Measurements from ENCODE around the gene TNFSF13.

TNFSF13 gene

DNA sequence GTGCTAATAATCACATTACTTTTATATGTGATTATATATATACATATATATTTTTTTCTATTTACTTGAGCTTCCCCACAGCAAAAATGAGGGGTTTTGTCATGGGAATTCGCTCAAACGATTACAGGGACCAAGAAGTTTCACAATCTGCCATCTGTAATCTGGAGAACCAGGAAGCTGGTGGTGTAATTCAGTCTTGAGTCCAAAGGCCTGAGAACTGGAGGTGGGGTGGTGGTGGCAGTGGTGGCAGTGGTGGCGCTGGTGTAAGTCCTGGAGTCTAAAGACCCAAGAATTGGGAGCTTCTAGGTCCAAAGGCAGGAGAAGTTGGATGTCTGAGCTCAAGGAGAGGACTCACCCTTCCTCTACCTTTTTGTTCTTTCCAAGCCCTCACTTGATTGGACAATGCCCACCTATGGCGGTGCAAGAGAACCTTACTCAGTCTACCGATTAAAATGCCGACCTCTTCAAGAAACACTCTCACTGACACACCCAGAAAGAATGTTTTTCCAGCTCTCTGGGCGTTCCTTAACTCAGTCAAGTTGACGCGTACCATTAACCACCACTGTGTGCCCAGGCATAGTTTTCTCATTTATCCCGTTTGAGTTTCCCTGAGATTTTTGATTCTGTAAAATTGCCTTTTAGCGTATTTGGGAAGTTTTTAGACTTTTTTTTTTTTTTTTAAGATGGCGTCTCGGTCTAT is 42.5 kb upstream of the TNFSF13 start:
- H3K27ac ChIP-seq = peak overlapping the region; percentile 32; the same call in 1 of the 2 replicates
- TF ChIP-seq, protein P1, sequence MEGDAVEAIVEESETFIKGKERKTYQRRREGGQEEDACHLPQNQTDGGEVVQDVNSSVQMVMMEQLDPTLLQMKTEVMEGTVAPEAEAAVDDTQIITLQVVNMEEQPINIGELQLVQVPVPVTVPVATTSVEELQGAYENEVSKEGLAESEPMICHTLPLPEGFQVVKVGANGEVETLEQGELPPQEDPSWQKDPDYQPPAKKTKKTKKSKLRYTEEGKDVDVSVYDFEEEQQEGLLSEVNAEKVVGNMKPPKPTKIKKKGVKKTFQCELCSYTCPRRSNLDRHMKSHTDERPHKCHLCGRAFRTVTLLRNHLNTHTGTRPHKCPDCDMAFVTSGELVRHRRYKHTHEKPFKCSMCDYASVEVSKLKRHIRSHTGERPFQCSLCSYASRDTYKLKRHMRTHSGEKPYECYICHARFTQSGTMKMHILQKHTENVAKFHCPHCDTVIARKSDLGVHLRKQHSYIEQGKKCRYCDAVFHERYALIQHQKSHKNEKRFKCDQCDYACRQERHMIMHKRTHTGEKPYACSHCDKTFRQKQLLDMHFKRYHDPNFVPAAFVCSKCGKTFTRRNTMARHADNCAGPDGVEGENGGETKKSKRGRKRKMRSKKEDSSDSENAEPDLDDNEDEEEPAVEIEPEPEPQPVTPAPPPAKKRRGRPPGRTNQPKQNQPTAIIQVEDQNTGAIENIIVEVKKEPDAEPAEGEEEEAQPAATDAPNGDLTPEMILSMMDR (IDR thresholded peaks at IDR 0.05) = no peak
- TF ChIP-seq ZFX (IDR thresholded peaks at IDR 0.05; ENCODE audit: borderline replicate concordance) = no peak

DNA sequence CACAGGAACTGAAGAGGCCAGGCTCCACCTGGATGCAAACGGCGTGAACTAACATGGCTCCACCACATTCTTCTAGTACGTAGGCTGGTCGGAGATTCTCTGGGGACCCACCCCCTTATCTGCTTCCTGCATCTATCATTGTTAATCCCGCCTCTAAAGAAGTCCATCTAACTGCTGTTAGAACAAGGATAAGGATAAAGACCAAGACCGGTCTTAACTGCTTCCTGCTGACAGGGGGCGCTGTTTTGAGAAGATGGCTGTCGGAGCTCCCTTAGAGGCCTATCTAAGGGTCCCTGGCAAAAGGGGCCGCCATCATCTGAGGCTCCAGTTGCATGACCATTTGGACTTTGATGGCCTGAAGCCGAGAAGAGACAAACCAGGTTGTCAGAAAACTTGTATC is 35.5 kb upstream of the TNFSF13 start:
- TF ChIP-seq ZFX (IDR thresholded peaks at IDR 0.05; ENCODE audit: borderline replicate concordance) = no peak
- TF ChIP-seq, protein P1 (IDR thresholded peaks at IDR 0.05) = peak; percentile 65
- H3K27ac ChIP-seq = no peak overlapping the region

DNA sequence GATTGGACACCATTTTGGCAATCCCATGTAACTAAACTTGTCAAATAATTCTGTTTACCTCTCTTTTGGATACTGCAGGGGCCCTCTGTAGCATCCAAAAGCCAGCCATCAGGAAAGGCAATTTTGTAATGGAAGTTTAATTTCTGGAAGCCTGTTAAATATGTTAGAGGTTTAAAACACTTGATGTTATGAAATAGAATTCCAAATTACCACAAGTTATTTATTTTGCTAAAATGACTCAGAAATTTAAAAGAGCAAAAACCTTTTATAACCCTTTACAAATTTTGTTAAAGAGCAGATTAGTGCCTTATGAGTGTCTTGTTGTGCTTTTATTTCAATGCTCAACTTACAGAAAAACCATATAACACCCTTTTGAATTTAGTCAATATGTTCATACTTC is 29.7 kb upstream of the TNFSF13 start:
- no peak for TF ChIP-seq ZFX (IDR thresholded peaks at IDR 0.05; ENCODE audit: borderline replicate concordance)
- TF ChIP-seq, protein P1 (IDR thresholded peaks at IDR 0.05) = no peak
- no peak overlapping the region for H3K27ac ChIP-seq

GRCh38 chr17:7530023-7530900 is 28.3 kb upstream of the TNFSF13 start:
- no peak for TF ChIP-seq ZFX (IDR thresholded peaks at IDR 0.05; ENCODE audit: borderline replicate concordance)
- TF ChIP-seq, protein P1 (IDR thresholded peaks at IDR 0.05) = no peak
- no peak overlapping the region for H3K27ac ChIP-seq

DNA sequence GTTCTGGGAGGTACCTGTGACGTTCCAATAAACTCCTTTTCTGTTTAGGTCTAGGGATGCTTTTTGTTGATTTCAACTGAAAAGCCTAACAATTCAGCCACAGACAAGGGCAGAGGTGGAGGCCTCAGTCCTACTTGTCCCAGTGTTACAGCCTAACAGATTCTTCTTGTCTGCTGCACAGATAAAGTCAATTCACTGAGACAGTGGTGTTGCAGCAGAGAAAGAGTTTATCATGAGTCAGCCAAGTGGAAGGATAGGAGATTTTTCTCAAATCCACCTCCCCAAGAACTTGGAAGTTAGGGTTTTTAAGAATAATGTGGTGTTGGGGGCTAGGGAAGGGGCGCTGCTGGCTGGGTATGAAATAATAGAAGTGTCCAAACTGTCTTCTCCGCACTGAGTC is 20.5 kb upstream of the TNFSF13 start:
- no peak overlapping the region for H3K27ac ChIP-seq
- no peak for TF ChIP-seq ZFX (IDR thresholded peaks at IDR 0.05; ENCODE audit: borderline replicate concordance)
- TF ChIP-seq, protein P1 (IDR thresholded peaks at IDR 0.05) = no peak

- no peak overlapping the region for H3K27ac ChIP-seq
- TF ChIP-seq, protein P1 (IDR thresholded peaks at IDR 0.05) = no peak
- no peak for TF ChIP-seq ZFX (IDR thresholded peaks at IDR 0.05; ENCODE audit: borderline replicate concordance)
Measured at GRCh38 chr17:7538891-7539545, 19.5 kb upstream of the TNFSF13 start.

Data from 22Rv1 (cell line).